ENCODE results near the gene SCLY. TPM values are rescaled to one million over a fixed set of nuclear protein-coding genes. Genes with fewer than 3 reads are reported as not detected.

The SCLY gene
- total and polyA plus RNA-seq, 2 of the 8 experiments (the other 6 are each of a cell fraction or from before 2014, with no cell fraction given): 79.0 to 79.5 TPM

DNA sequence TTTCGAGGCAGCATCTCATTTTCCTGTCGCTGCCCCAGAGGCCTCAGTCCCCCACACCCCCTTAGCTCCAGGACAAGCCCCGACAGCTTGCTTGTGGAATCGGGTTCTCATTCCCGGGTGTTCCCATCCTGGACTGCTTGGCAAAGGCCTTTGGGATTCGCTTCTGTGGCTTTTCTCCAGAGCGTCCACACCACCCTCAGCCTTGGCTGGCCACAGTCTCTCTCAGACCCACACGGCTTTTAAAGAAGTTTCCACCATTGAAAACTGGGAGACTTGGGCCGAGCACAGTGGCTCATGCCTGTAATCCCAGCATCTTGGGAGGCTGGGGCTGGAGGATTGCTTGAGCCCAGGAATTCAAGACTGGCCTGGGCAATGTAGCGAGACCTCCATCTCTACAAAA, 42.1 kb downstream of the SCLY start:
- H2BK12ac ChIP-seq (ENCODE audit: low read depth, low read length): 0 out of 2 replicates have a peak overlapping the region, but pooled peaks have one; percentile 50
- H3K4ac ChIP-seq (replicated peaks; ENCODE audit: insufficient read length, low read depth, low read length): no peak overlapping the region
- 80% methylated on average over 10 of the region's 10 CpGs; no CpG with 5 or more reads in 1 of the 2 experiments for WGBS, 2 experiments (ENCODE audit: extremely low coverage in 1 of 2, insufficient coverage in 1 of 2, insufficient read length in 1 of 2, insufficient replicate concordance in 2 of 2, low coverage in 1 of 2, low lambda C conversion rate in 2 of 2, missing lambda C conversion rate in 1 of 2)
- H3K18ac ChIP-seq (ENCODE audit: extremely low read depth, low read length): no peak overlapping the region
- CTCF ChIA-PET (ENCODE audit: partially characterized antibody): interaction anchor here (1.2 to 1.6 kb wide), 3 partner anchors 12 to 50 kb away, joined by 4 to 7 read pairs (median 6); no protein-coding TSS in a partner anchor
- no peaks in the 10 kb centered on the region for H3K79me2 ChIP-seq (ENCODE audit: control insufficient read depth in 1 of 2, insufficient read depth in 2 of 2, low read length in 2 of 2)
- H4K8ac ChIP-seq (ENCODE audit: extremely low read depth, insufficient read depth, low read length): no peak overlapping the region
- H2BK120ac ChIP-seq (replicated peaks; ENCODE audit: low read depth, low read length): no peak overlapping the region
- POLR2A ChIA-PET (ENCODE audit: partially characterized antibody): interaction anchor here (1.3 kb wide), 1 partner anchor 10 kb away, joined by 3 read pairs; no protein-coding TSS in a partner anchor
- H4K20me1 ChIP-seq (replicated peaks in 1 of 2; ENCODE audit: control insufficient read depth in 1 of 2, insufficient read depth in 2 of 2, low read length in 2 of 2): no peaks in the 10 kb centered on the region
- peaks cover 0 to 16% (median 10%) of the 10 kb centered on the region in 4 experiments; a peak in 6 of 7 replicates for H3K4me1 ChIP-seq (replicated peaks in 1 of 4; ENCODE audit: control insufficient read depth in 3 of 4, insufficient read depth in 4 of 4, low read length in 3 of 4)
- H3K27ac ChIP-seq (ENCODE audit: low read depth, low read length): no peak overlapping the region
- H3K14ac ChIP-seq (ENCODE audit: insufficient read length): no peak overlapping the region
- no peaks in the 10 kb centered on the region for H3K23me2 ChIP-seq (ENCODE audit: low read depth, low read length)
- H3K79me1 ChIP-seq (ENCODE audit: low read depth, low read length): no peaks in the 10 kb centered on the region
- no peak for TF ChIP-seq BCL11A (IDR thresholded peaks at IDR 0.05; ENCODE audit: low read depth in 2 of 2, low read length in 2 of 2)
- no peak for TF ChIP-seq TEAD4 (IDR thresholded peaks at IDR 0.05; ENCODE audit: low read depth, low read length)
- TF ChIP-seq, protein P1, sequence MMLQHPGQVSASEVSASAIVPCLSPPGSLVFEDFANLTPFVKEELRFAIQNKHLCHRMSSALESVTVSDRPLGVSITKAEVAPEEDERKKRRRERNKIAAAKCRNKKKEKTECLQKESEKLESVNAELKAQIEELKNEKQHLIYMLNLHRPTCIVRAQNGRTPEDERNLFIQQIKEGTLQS (IDR thresholded peaks at IDR 0.05; ENCODE audit: insufficient read depth, low read depth, low read length): no peak
- TF ChIP-seq CTCF (IDR thresholded peaks at IDR 0.05; ENCODE audit: control extremely low read depth in 1 of 3, insufficient read depth in 1 of 3, low read depth in 1 of 3, low read length in 3 of 3): no peak
- TF ChIP-seq EGR1 (IDR thresholded peaks at IDR 0.05; ENCODE audit: borderline replicate concordance, low read depth, low read length): no peak
- TF ChIP-seq BACH1 (IDR thresholded peaks at IDR 0.05; ENCODE audit: low read length): no peak
- TF ChIP-seq RXRA (IDR thresholded peaks at IDR 0.05; ENCODE audit: insufficient read depth, low read depth, low read length): no peak
- TF ChIP-seq RNF2 (IDR thresholded peaks at IDR 0.05; ENCODE audit: borderline replicate concordance, low read depth, low read length, missing control alignments, poor library complexity, severe bottlenecking): no peak
- no peak for DNase-seq (ENCODE audit: low read depth in 1 of 2, low spot score in 2 of 2)
- H3K36me3 ChIP-seq (ENCODE audit: control insufficient read depth in 2 of 4, insufficient read depth in 4 of 4, low read length in 3 of 4): peaks cover 0 to 3% (median 0%) of the 10 kb centered on the region in 4 experiments; a peak in 1 of 8 replicates
- H3K4me2 ChIP-seq (ENCODE audit: insufficient read depth in 1 of 2, low read depth in 2 of 2, low read length in 2 of 2): no peak overlapping the region
- no peak overlapping the region for H4K91ac ChIP-seq (replicated peaks; ENCODE audit: insufficient read length, low read length)
- no peaks in the 10 kb centered on the region for H3K9me3 ChIP-seq (ENCODE audit: insufficient read depth in 2 of 2, low read depth in 1 of 2, low read length in 1 of 2)
- no peak overlapping the region for H2AK5ac ChIP-seq (ENCODE audit: low read depth, low read length)
- H3K23ac ChIP-seq (ENCODE audit: insufficient read length): no peak overlapping the region
- H3K9ac ChIP-seq (replicated peaks in 1 of 4; ENCODE audit: extremely low read depth in 1 of 4, low read depth in 3 of 4, low read length in 3 of 4): no peak overlapping the region
- no peak overlapping the region for H2BK5ac ChIP-seq (ENCODE audit: low read depth, low read length)
- no peak overlapping the region for H3K56ac ChIP-seq (replicated peaks; ENCODE audit: insufficient read length, low read depth, low read length)
- H3K4me3 ChIP-seq (ENCODE audit: extremely low read depth in 1 of 4, insufficient read depth in 2 of 4, low read depth in 3 of 4, low read length in 4 of 4): no peak overlapping the region
- H2BK20ac ChIP-seq (ENCODE audit: low read length): no peak overlapping the region
- no peak overlapping the region for H2AFZ ChIP-seq (ENCODE audit: low read length)
- FAIRE-seq: no peak
- H2BK15ac ChIP-seq (ENCODE audit: low read length): no peak overlapping the region
- no peaks in the 10 kb centered on the region for H3K27me3 ChIP-seq (replicated peaks in 1 of 4; ENCODE audit: control insufficient read depth in 3 of 4, extremely low read depth in 1 of 4, insufficient read depth in 3 of 4, low read length in 3 of 4)
- H4K5ac ChIP-seq (ENCODE audit: insufficient read length, low read depth, low read length): no peak overlapping the region
